Measurements from ENCODE around the gene DNAJB8. TPM values are rescaled to one million over a fixed set of nuclear protein-coding genes. Genes with fewer than 3 reads are reported as not detected.

DNAJB8 gene
- total and polyA plus RNA-seq, 9 of the 15 experiments (the other 6 are each of a cell fraction or from before 2014, with no cell fraction given): not detected

GRCh38 chr3:128487813-128488635 is 21.3 kb upstream of the DNAJB8 start (continued):
- TF ChIP-seq PBX2 (CRISPR knock-in tag; IDR thresholded peaks at IDR 0.05; ENCODE audit: low read depth): no peak
- no peak for TF ChIP-seq PBX2 (tag; conservative IDR thresholded peaks at IDR 0.05; ENCODE audit: low read depth)
- no peak for TF ChIP-seq MYBL2 (IDR thresholded peaks at IDR 0.05; ENCODE audit: low read depth)
- TF ChIP-seq MYBL2 (CRISPR knock-in tag; IDR thresholded peaks at IDR 0.05; ENCODE audit: borderline replicate concordance): no peak
- TF ChIP-seq RBFOX2 (IDR thresholded peaks at IDR 0.05; ENCODE audit: low read depth, low read length): peak; percentile 88
- no peak for TF ChIP-seq HMG20A (CRISPR knock-in tag; conservative IDR thresholded peaks at IDR 0.05)
- no peak for TF ChIP-seq NR2C2 (CRISPR knock-in tag; IDR thresholded peaks at IDR 0.05)
- TF ChIP-seq NR2C2 (tag; IDR thresholded peaks at IDR 0.05): peak; percentile 16
- peak; percentile 57 for TF ChIP-seq CXXC5 (CRISPR knock-in tag; IDR thresholded peaks at IDR 0.05)
- TF ChIP-seq ZBED1 (IDR thresholded peaks at IDR 0.05): no peak
- TF ChIP-seq HNRNPL (IDR thresholded peaks at IDR 0.05; ENCODE audit: low read depth, low read length): peak; percentile 94
- TF ChIP-seq PCBP1 (IDR thresholded peaks at IDR 0.05; ENCODE audit: low read depth, low read length, poor library complexity, severe bottlenecking): peak; percentile 56
- no peak for TF ChIP-seq GABPA (tag; conservative IDR thresholded peaks at IDR 0.05; ENCODE audit: low read depth)
- no peak for TF ChIP-seq BRCA1 (IDR thresholded peaks at IDR 0.05)
- no peak for TF ChIP-seq BRCA1 (CRISPR knock-in tag; IDR thresholded peaks at IDR 0.05)
- no peak for TF ChIP-seq FOXJ2 (tag; IDR thresholded peaks at IDR 0.05)
- peak; percentile 77 for TF ChIP-seq POLR2AphosphoS5 (IDR thresholded peaks at IDR 0.05; ENCODE audit: control insufficient read depth, insufficient read depth, low read depth, low read length)
- TF ChIP-seq TCF15 (CRISPR knock-in tag; IDR thresholded peaks at IDR 0.05): no peak
- TF ChIP-seq NR2C1 (IDR thresholded peaks at IDR 0.05): no peak
- no peak for TF ChIP-seq NR2C1 (tag; IDR thresholded peaks at IDR 0.05)
- no peak for TF ChIP-seq BHLHE40 (IDR thresholded peaks at IDR 0.05; ENCODE audit: low read length)
- no peak for TF ChIP-seq FIP1L1 (IDR thresholded peaks at IDR 0.05; ENCODE audit: low read depth, low read length, poor library complexity, severe bottlenecking)
- no peak for TF ChIP-seq CBFB (CRISPR knock-in tag; IDR thresholded peaks at IDR 0.05)
- 0 out of 2 replicates have a peak, but pooled peaks have one; percentile 15 for TF ChIP-seq KLF1 (tag; IDR thresholded peaks at IDR 0.05)
- no peak for TF ChIP-seq ARID2 (IDR thresholded peaks at IDR 0.05)

All from K562 (cell line).